Measurements from ENCODE around the gene ASB16. TPM values are rescaled to one million over a fixed set of nuclear protein-coding genes. Genes with fewer than 3 reads are reported as not detected.

ASB16 gene
- total and polyA plus RNA-seq, 9 of the 15 experiments (the other 6 are each of a cell fraction or from before 2014, with no cell fraction given), result 0.03 to 0.07 TPM; not detected in 7

GRCh38 chr17:44137891-44138709, 32.4 kb upstream of the ASB16 start (continued):
- TF ChIP-seq MYBL2 (IDR thresholded peaks at IDR 0.05; ENCODE audit: low read depth) (no peak), MYBL2 (CRISPR knock-in tag; IDR thresholded peaks at IDR 0.05; ENCODE audit: borderline replicate concordance) (no peak), PML (IDR thresholded peaks at IDR 0.05; ENCODE audit: low read length) (no peak), IRF1 (CRISPR knock-in tag; IDR thresholded peaks at IDR 0.05; ENCODE audit: borderline replicate concordance) (peak; percentile 83; the same call in 1 of the 2 replicates), ETV6 (IDR thresholded peaks at IDR 0.05; ENCODE audit: borderline replicate concordance in 1 of 2, low read depth in 2 of 2, low read length in 1 of 2) (no peak), ETV6 (CRISPR knock-in tag; IDR thresholded peaks at IDR 0.05; ENCODE audit: borderline replicate concordance) (peak; percentile 83; the same call in 1 of the 2 replicates), CCAR2 (IDR thresholded peaks at IDR 0.05; ENCODE audit: low read depth, low read length) (no peak), YBX1 (IDR thresholded peaks at IDR 0.05) (no peak), NCOA2 (IDR thresholded peaks at IDR 0.05; ENCODE audit: partially characterized antibody in 2 of 2) (no peak), TAL1 (IDR thresholded peaks at IDR 0.05) (no peak), RBM17 (IDR thresholded peaks at IDR 0.05; ENCODE audit: borderline replicate concordance, low read depth, low read length) (no peak), GABPB2 (CRISPR knock-in tag; conservative IDR thresholded peaks at IDR 0.05) (no peak), ZNF224 (CRISPR knock-in tag; IDR thresholded peaks at IDR 0.05) (no peak), SIX5 (IDR thresholded peaks at IDR 0.05; ENCODE audit: borderline replicate concordance in 1 of 2, insufficient read depth in 1 of 2, low read depth in 1 of 2, low read length in 2 of 2) (no peak), ZBTB1 (CRISPR knock-in tag; IDR thresholded peaks at IDR 0.05; ENCODE audit: borderline replicate concordance, low read depth) (no peak; the same call in 1 of the 2 replicates), DACH1 (IDR thresholded peaks at IDR 0.05; ENCODE audit: partially characterized antibody) (peak; percentile 75), TEAD4 (IDR thresholded peaks at IDR 0.05; ENCODE audit: low read length) (peak; percentile 16; the same call in 1 of the 2 replicates), TEAD4 (CRISPR knock-in tag; IDR thresholded peaks at IDR 0.05; ENCODE audit: borderline replicate concordance) (peak; percentile 65; the same call in 1 of the 2 replicates), RREB1 (CRISPR knock-in tag; IDR thresholded peaks at IDR 0.05) (no peak), HDAC6 (IDR thresholded peaks at IDR 0.05; ENCODE audit: low read depth, low read length) (no peak), SUPT5H (IDR thresholded peaks at IDR 0.05) (peak; percentile 59), KLF6 (CRISPR knock-in tag; IDR thresholded peaks at IDR 0.05; ENCODE audit: borderline replicate concordance) (no peak), NCOA1 (IDR thresholded peaks at IDR 0.05; ENCODE audit: low read depth) (peak; percentile 61; the same call in 1 of the 2 replicates)
